NCI-H146 treated with DMSO at 0.1 percent for 48 hours (cell line): ENCODE results near the gene MAST4.

ENCODE experiments used
- DNase-seq: peaks from one replicate; lab custom pipeline; 2025; ENCODE audit not compliant: unreplicated experiment; lab: John Stamatoyannopoulos, UW

Gene MAST4

DNA sequence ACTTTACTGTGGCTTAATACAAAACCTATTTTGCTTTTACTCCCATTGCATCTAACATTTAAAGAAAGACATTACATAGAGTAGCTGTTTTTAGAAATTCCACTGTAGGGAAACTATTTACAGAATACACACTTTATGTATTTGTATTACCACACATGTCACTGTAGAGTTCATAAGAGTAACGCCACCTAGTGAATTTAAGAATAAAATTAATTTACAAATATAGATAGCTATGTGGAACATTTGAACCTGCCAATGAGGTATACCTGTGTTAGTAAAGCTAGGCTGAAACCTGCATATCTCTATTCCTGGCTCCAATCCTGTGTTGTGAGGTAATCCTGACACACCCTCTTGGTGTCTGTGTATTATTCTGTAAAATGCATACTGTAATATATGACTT, 234.4 kb downstream of the MAST4 start:
- no peak for DNase-seq

DNA sequence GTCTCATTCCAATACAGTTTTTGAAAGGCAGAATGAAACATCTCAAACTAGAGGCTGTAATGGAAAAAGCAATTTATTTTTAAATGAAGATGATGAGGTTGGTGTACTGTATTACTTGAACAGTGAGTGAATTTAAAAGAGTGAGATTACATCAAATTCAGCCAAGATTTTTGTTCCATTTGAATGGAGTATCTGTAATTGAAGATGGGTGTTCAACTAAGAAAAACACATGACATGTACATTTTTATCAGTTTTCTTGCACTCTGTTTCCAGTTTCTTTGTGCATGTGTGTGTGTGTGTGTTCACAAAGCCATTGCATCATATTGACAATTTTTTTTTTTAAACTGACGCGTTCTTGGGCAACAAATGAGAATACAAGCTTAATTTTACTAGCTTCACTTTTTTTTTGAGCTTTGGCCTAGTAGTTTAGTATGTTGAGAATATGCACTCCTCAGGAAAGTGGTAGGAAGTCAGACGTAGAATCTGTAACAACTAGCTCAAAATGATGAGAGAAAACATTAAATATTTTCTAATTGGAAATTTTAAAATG, 243.5 kb downstream of the MAST4 start:
- no peak for DNase-seq

DNA sequence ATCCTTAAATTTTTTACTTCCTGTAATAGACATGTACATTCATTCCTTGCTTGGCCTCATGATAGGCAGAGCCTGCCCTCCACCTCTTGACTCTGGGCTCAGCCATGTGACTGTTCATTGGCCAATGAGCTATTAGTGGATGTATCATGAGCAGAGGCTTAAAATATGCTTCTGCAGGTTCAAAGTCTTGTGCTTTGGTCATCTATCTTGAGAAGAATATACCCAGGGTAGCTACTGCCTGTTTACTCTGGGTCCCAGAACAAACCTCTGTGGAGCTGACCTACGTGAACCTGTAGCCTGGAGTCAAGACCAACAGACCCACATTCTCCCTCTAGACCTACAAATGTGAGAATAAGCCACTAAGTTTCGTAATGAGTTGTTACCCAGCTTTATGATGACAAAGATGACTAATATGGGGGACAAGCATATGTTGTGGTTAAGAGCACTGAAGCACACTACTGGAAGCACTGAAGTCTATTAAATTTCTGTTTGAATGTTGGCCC, 244.4 kb downstream of the MAST4 start:
- no peak for DNase-seq

DNA sequence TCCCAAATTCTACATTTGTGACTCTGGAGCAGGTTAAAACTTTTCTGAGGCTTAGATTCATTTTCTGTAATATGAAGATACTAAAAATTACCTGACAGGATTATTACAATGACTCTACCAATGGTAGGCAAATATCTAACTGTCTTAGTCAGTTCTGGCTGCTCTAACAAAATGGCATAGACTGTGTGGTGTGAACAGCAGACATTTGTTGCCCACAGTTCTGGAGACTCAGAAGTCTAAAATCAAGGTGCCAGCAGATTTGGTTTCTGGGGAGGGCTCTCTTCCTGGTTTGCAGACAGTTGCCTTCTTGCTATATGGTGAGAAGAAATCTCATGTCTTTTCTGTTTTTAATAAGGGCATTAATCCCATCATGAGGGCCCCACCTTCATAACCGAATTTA, 245.1 kb downstream of the MAST4 start:
- no peak for DNase-seq

DNA sequence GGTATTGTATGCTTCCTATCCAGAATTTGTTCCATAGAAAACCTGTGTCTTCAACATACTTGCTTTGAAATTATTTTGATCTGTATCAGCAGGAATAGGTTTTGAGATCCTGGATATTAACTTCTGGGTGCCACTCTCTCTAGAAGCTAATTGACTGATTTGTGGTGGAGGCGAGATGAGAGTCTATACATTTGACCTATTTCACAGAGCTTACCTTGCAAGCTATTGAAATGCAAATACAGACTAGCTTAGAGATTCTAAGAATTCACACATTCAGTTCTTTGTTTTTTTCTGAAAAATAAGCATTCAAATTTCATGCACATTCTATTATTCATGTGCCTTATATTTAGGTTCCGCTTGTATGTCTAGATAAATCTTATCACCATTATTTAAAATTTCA, 246.3 kb downstream of the MAST4 start:
- DNase-seq = no peak

DNA sequence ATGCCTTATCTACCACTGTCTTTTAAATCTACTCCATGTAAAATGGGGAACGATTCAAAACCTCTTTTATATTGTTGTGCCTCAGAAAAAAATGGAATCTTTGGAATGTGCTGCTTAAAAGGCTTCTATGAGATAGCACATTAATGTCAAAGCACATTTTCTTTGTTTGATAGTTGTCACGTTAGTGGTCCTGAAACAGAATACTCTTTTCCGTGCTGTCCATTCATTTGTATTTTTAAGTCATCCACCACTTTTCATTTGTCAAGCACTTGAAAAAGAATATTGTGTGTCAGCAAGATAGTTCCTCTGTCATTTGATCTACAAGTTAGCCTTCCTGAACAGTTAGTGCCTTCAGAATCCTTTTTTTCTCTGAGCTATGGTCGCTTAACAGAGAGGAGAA, 246.9 kb downstream of the MAST4 start:
- DNase-seq = no peak

DNA sequence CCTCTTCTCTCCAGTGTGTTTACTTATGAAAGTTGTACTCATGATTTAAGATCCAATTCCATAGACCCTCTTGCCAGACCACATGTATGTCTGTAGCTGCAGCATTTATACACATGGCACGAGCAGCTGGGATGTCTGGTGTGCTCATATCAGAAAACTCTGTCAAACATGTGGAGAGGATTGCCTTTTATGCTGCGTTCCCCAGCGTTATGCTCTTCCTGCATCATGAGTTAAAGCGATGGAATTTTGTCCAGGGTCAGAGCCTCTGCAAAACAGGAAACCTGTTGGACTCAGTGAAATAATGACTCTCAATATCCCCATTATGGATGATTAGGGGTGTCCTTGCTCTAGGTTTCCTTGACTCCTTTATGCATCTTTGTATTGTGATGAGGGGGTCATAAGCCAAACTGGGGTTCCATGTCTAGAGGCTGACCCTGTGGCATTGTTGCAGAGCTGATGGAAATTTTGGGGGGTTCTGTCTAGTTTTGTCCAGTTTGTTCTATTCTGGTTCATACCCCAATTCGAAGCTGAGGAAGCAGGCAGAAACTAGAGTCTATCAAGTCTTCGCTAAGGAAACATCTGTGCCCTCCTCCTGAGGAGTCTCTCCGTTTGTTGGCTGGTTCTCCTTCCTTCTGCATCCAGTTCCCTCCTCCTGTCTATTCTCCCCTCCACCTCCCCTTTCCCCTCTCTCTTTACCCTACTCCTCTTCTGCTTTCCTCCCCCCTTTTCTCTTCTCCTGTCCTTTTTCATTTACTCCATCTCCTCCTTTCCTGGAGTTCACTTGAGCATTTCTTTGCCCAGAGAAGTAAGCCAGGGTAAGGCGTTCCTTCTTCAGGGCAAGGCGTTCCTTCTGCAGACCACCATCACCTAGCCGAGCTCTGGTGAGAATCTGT, 252.8 kb downstream of the MAST4 start:
- no peak for DNase-seq

DNA sequence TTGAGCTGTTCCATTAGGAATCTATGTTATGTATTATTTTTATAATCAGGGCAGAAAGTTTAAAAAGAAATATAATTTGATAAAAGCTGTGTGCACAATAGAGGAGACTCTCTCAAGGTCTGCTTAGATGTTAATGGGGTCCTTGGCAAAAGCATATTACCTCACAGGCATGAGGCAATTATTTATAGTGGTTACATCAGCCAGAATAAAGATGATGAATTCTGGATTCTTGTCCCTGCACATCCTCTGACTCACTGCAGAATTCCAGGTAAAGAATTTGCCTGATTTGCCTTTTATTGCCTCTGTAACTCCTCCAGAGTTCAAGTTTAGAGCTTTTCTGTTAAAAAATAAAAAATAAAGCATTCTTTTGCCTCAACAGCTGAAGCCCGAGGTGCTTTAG, 253.6 kb downstream of the MAST4 start:
- peak; percentile 28 for DNase-seq

DNA sequence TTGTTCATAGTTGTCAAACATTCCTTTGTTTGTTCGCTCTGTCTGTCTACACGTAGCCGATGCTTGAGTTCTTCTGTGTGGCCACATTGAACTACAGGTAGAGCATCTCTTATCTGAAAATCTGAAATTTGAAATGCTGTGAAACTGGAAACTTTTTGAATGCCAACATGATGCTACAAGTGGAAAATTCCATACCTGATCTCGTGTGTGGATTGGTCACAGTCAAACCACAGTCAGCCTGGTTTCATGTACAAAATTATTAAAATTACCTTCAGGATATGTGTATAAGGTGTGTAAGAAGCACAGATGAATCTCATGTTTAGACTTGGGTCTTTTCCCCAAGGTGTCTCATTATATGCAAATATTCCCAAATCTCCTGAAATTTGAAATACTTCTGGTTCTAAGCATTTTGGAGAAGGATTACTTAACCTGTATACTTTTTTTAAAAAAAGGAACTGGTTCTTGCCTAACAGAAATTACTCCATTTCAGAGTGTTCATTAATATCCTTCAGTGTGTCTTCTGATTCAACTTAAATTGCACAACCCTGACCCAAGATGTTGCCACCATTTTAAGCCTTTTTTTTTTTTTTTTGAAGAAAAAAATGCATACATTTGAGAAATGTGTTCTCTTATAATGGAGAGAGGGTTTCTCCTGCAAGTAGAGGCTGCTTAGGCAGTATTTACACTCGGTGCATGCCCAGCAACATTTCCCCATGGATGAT, 254.3 kb downstream of the MAST4 start:
- no peak for DNase-seq

DNA sequence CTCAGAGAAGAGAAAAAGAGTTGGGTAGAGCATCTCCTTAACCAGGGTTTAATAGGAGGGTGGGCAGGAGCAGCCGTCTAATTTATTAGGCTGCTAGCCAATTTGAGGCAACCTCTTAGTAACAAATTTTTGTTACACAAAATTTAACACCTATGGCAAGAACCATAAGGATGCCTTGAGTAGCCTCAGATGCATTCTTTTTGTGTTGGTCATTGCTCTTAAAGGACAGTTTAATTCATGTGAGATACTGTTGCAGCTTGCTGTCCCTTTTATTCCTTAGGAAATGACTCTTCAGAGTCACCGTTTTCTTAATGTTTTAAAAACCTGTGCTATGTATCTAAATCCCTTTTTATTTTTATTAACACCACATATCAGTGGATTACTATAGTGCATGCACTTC, 255.1 kb downstream of the MAST4 start:
- no peak for DNase-seq

DNA sequence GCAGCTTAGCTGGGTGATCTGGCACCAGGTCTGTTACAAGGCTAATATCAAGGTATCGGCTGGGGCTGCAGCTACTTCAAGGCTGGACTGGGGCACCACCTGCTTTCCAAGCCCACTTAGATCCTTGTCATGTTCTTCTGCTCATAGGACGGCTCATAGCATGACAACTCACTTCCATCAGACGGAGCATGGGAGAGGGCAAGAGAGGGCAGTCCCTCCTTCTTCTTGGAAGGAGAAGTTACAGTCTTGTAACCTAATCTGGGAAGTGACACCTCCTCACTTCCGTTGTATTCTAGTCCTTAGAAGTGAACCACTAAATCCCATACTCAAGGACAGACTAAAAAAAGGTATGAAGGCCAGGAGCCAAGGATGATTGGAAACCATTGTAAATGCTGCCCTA, 258.2 kb downstream of the MAST4 start:
- DNase-seq = no peak

DNA sequence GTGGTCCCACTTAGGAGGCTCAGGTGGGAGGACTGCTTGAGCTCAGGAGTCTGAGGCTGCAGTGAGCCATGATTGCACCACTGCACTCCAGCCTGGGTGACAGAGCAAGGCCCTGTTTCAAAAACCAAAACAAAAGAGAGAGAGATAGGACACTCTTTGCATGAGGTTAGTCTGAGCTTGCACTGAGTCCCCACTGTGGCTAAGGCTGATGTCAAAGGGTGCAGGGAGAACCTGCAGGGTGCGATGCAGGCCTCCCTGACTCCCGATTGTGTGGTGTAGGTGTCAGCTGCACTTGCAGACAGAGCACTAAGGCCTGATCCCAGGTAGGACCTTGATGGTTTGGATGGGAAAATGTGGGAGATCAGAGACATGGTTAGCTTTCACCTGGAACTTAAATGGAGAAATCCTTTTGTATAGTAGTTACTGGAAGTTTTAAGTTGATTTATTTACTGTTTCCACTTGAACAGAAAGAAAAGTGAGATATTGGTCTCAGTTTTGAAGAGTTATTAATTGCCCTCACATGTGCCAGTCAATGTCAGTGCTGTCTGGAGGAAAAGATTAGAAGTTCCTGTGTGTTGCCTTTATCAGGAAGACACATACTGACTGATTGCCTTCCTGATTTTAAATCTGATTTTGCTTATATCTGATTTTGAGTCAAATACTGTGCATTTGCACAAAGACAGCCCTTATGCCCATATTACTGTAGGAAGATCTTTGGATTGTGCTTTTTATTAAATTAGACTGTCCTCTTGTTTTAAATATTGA, 260.0 kb downstream of the MAST4 start:
- DNase-seq = no peak

DNA sequence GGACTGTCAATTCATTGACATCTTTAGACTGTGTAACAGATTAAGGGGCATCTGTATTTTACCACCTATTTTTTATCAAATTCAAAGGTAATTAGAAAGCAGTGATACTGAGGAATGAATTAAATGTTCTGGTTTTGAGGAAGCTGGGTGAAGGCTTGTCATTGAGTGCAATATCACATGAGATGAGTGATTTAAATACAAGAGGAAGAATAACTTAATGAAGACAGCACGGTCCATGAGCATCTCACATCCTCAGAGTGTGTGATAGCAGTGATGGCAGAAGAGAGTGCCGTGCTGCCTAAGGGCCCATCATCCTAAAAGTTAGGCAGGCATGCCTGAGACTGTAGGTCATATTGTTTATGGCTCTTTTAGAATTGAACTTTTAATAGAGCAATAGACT, 263.3 kb downstream of the MAST4 start:
- DNase-seq = no peak

DNA sequence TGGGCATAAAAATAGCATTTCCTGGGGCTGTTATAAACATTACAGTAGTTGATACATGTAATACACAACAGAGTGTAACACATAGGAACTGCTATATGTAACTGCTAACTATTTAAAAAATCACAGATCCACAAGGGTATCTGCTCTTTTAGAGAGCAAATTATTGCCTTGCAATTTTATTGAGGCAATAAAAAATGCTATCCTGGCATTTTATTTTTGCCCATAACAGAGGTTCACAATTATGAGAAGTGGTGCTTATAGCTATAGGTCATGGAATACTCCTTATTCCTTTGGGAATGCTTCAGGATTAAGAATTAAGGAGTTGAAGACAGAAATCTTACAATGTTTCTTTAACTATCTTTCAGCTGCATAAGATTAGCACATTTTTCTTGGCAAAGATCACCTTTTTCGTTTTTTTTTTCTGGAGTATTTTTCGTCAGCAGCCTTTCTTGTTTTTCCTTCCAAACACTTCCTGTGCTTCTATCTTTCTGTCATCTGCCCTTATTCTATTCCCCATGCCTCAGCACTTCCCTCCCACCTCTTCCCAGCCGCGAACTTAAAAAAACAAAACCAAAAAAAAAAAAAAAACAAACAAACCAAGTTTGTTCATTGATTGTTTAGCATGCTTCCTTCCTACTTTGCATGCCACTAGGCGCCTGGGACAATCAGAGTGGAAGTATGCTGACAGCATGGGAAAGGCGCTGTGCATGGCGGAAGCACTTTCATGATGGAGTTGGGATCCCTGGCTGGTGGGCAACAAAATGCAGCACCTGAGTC, 264.2 kb downstream of the MAST4 start:
- no peak for DNase-seq

DNA sequence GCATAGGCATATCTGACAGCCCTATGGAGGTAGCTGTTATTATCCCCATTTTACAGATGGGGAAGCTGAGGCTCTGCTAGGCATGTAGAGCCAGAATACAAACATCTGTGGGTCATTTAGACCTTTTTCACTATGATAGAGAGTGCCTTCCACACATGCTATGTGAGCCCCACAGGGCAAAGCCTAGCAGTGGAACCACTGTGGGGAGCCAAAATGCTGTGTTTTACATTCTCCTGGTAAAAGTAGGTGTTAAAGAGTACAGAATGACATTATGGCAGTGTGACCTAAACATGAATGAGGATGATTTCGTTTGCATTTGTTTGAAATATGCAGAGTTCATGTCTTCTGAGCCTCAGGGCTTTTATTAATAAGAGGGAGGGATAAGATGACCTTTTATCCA, 265.2 kb downstream of the MAST4 start:
- no peak for DNase-seq

DNA sequence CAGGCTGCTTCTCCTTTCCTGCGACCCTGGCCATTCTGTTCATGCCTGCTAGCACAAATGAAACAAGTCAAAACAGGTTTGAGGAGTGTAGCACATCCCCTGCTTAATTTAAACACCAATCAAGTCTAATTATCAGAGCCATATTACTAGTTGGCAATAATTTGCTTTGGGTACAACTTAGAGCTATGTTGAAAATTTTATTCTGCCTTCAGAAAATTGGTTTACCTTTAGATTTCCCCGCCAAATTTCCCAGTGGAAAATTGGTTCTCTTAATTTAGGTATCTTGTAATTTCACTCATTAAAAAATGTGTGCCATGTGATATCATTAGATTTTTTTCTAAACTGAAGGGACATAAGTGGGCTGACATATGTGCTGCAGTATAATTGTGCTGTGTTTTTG, 265.8 kb downstream of the MAST4 start:
- DNase-seq = no peak

DNA sequence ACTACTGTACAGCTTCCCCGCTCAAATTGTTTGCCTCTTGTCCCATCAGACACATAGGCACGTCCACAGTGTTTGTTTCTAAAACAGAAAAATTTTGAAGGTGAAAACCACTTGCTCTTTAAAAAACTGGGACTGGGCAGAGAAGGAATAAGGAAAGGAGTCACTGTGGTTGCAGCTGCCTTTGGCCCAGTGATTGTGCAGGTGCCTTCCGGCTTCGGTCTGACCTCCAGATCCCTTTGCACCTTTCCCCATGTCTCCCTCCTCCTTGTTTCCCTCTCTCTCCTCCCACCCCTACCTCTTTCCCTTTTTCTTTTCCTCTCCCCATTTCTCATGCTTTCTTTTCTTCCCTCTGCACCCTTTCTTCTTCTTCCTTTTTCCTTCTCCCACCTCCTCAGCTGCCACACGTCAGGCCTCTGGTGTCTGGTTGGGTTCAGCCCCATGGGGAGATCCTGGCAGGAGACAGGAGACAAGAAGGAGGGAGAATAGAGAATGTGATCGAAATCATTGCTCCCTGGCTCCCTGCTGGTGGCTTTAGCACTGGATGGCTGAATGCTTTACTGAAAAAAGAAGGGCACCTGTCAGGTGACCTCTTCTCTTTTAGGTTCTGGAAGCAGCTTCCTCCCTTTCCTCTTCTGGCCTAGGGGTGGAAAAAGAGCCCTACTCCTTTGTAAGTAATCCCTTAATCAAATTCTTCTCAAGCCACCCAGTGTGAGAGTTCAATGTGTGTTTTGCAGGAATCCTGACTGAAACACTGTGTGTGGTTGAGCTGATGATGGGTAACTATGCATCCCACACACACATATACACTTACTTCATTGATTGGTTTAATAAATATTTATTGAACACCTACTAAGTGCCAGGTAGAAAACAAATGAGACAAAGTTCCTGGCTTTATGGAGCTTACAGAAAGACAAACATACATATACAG, 267.3 kb downstream of the MAST4 start:
- DNase-seq = peak; percentile 18

DNA sequence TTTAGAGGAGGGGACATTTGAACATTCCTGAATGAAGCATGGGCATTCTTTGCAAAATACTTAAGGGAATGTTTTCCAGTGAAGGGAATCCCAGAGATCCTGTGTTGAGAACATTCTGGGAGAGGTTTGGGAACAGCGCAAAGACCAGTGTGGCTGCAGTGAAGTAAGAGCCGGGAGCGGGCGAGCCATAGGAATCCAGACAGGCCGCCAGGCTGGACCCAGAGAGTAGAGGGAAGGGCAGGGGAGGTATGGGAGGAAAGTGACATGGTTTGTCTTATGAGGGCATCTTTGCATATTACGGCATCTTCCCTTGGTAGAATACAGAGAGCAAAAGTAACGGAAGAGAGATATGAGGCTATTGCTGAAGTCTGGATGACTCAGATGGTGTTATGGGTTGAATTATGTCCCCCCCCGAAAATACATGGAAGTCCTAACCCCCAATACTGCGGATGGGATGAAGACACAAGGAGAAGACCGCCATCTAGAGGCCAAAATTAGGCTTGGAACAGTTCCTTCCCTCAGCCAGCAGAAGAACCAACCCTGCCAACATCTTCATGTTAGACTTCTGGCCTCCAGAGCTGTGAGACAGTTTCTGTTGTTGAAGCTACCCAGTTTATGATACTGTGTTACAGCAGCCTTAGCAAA, 268.2 kb downstream of the MAST4 start:
- DNase-seq = no peak
